Prostate gland (tissue), 2 donors: ENCODE results near the gene ALK. TPM values are rescaled to one million over a fixed set of nuclear protein-coding genes. Genes with fewer than 3 reads are reported as not detected.

Source experiments
- DNase-seq: peaks from one replicate; pipeline ENCODE4 v3.0.0-alpha.2; 2019; ENCODE audit warnings: low spot score
- H3K27ac ChIP-seq, 2 donors: fragments of 200-600 bp; sonication (generic); 2 replicates each; pipeline ENCODE4 v1.5.1; 2017 to 2019
- H3K27me3 ChIP-seq: fragments of 200-600 bp; sonication (generic); replicated peaks from 2 replicates; pipeline ENCODE4 v1.5.1; 2019; ENCODE audit not compliant: insufficient read depth
- H3K36me3 ChIP-seq, 2 donors: fragments of 200-600 bp; sonication (generic); 1 replicate in 1 of 2; 2 replicates in 1 of 2; pipeline versions ENCODE4 v1.5.1 to v1.8.1; 2017 to 2019
- H3K4me1 ChIP-seq: fragments of 200-600 bp; sonication (generic); replicated peaks from 2 replicates; pipeline ENCODE4 v1.5.1; 2019
- H3K4me3 ChIP-seq, 2 donors: fragments of 200-600 bp; sonication (generic); 2 replicates each; pipeline ENCODE4 v1.5.1; 2017 to 2019
- H3K9me3 ChIP-seq: fragments of 200-600 bp; sonication (generic); 2 replicates; pipeline ENCODE4 v1.5.1; 2017
- CTCF ChIP-seq, 4 experiments: fragments of 200-600 bp in 2 of 4; fragments of 450-650 bp in 2 of 4; sonication (generic) in 2 of 4; IDR thresholded peaks; 1 replicate in 3 of 4; 2 replicates in 1 of 4; pipeline ENCODE4 v1.5.1; 2016 to 2019; ENCODE audit warnings: antibody characterized with exemption in 4 of 4, mild to moderate bottlenecking in 2 of 4, moderate library complexity in 2 of 4
- POLR2A ChIP-seq: fragments of 450-650 bp; IDR thresholded peaks from one replicate; pipeline ENCODE4 v1.6.1; 2016; ENCODE audit warnings: antibody characterized with exemption, mild to moderate bottlenecking
- POLR2AphosphoS5 ChIP-seq: sonication (generic); formaldehyde crosslinking; IDR thresholded peaks from one replicate; pipeline ENCODE4 v1.6.1; 2017; ENCODE audit warnings: antibody characterized with exemption
- WGBS: methylation state at CpG from one replicate; pipeline ENCODE4 v1.1.5; 2018; 5-methylcytosine and 5-hydroxymethylcytosine counted together
- intact Hi-C: fragments of 100-400 bp; cut with DNase I; formaldehyde crosslinking; loops from one replicate; pipeline ENCODE4 v1.14.2; 2022
- total RNA-seq, 2 donors: library from RNA; depleted of rRNA; stranded (reverse); fragments of >200 nt; gene quantifications; one replicate each; pipeline ENCODE4 v1.1.0, GENCODE V29; 2016

Gene ALK
- total RNA-seq, 2 donors from 2014 or later: 0.14 to 1.2 TPM

GRCh38 chr2:29613792-29614266 is 307.6 kb downstream of the ALK start:
- no peaks in the 10 kb centered on the region for H3K36me3 ChIP-seq
- H3K4me3 ChIP-seq: no peak overlapping the region
- no peak overlapping the region for H3K27ac ChIP-seq
- no peaks in the 10 kb centered on the region for H3K9me3 ChIP-seq
- H3K27me3 ChIP-seq: no peaks in the 10 kb centered on the region
- DNase-seq: no peak
- 75% methylated on average over 8 of the region's 8 CpGs for WGBS
- intact Hi-C loops: no loop called here
- TF ChIP-seq CTCF (IDR thresholded peaks at IDR 0.05) (no peak), POLR2AphosphoS5 (no peak), POLR2A (no peak)
- no peaks in the 10 kb centered on the region for H3K4me1 ChIP-seq

- intact Hi-C loops: no loop called here
- no peaks in the 10 kb centered on the region for H3K4me1 ChIP-seq
Observed at GRCh38 chr2:29613067-29613466, 308.3 kb downstream of the ALK start.

GRCh38 chr2:29612568-29612967 is 308.8 kb downstream of the ALK start:
- no peaks in the 10 kb centered on the region for H3K4me1 ChIP-seq
- TF ChIP-seq POLR2AphosphoS5 (no peak), POLR2A (no peak), CTCF (IDR thresholded peaks at IDR 0.05) (no peak)
- no peaks in the 10 kb centered on the region for H3K36me3 ChIP-seq
- DNase-seq: no peak
- H3K27ac ChIP-seq: no peak overlapping the region
- intact Hi-C loops: no loop called here
- no peaks in the 10 kb centered on the region for H3K9me3 ChIP-seq
- H3K27me3 ChIP-seq: no peaks in the 10 kb centered on the region
- 90% methylated on average over 4 of the region's 4 CpGs for WGBS
- H3K4me3 ChIP-seq: no peak overlapping the region

More at GRCh38 chr2:29613067-29613466, 308.3 kb downstream of the ALK start:
- no peak for DNase-seq
- 90% methylated on average over 3 of the region's 3 CpGs for WGBS
- H3K27me3 ChIP-seq: no peaks in the 10 kb centered on the region
- H3K9me3 ChIP-seq: no peaks in the 10 kb centered on the region
- no peak overlapping the region for H3K27ac ChIP-seq
- no peak overlapping the region for H3K4me3 ChIP-seq
- TF ChIP-seq POLR2AphosphoS5: no peak
- TF ChIP-seq CTCF (IDR thresholded peaks at IDR 0.05): no peak
- no peak for TF ChIP-seq POLR2A
- H3K36me3 ChIP-seq: no peaks in the 10 kb centered on the region

- H3K36me3 ChIP-seq: no peaks in the 10 kb centered on the region
- intact Hi-C loops: no loop called here
- no peak overlapping the region for H3K4me3 ChIP-seq
- no peak for DNase-seq
- no peak overlapping the region for H3K27ac ChIP-seq
- no peaks in the 10 kb centered on the region for H3K4me1 ChIP-seq
- 48% methylated on average over 5 of the region's 5 CpGs for WGBS
- TF ChIP-seq POLR2AphosphoS5: no peak
- no peak for TF ChIP-seq POLR2A
- no peak for TF ChIP-seq CTCF (IDR thresholded peaks at IDR 0.05)
- no peaks in the 10 kb centered on the region for H3K9me3 ChIP-seq
- no peaks in the 10 kb centered on the region for H3K27me3 ChIP-seq
Observed at GRCh38 chr2:29611850-29612249, 309.5 kb downstream of the ALK start.

- no peak for TF ChIP-seq CTCF (IDR thresholded peaks at IDR 0.05)
- no peak for TF ChIP-seq POLR2A
- no peak for TF ChIP-seq POLR2AphosphoS5
- WGBS: 69% methylated on average over 2 of the region's 2 CpGs
- H3K27me3 ChIP-seq: no peaks in the 10 kb centered on the region
- H3K27ac ChIP-seq: no peak overlapping the region
- no peak overlapping the region for H3K4me3 ChIP-seq
- no peaks in the 10 kb centered on the region for H3K36me3 ChIP-seq
- H3K4me1 ChIP-seq: no peaks in the 10 kb centered on the region
- H3K9me3 ChIP-seq: no peaks in the 10 kb centered on the region
- intact Hi-C loops: no loop called here
- DNase-seq: no peak
Observed at GRCh38 chr2:29611261-29611660, 310.1 kb downstream of the ALK start.
